Measurements from ENCODE around the gene MVB12A. TPM values are rescaled to one million over a fixed set of nuclear protein-coding genes. Genes with fewer than 3 reads are reported as not detected.
A peak's percentile ranks its signal among the peaks of the same experiment; 100 is the strongest.

MVB12A gene
- total and polyA plus RNA-seq, 9 of the 15 experiments (the other 6 are each of a cell fraction or from before 2014, with no cell fraction given), result 1.2 to 46.2 (median 22.4) TPM

GRCh38 chr19:17398902-17399527 is 20.8 kb upstream of the MVB12A start (continued):
- TF ChIP-seq, protein P1, sequence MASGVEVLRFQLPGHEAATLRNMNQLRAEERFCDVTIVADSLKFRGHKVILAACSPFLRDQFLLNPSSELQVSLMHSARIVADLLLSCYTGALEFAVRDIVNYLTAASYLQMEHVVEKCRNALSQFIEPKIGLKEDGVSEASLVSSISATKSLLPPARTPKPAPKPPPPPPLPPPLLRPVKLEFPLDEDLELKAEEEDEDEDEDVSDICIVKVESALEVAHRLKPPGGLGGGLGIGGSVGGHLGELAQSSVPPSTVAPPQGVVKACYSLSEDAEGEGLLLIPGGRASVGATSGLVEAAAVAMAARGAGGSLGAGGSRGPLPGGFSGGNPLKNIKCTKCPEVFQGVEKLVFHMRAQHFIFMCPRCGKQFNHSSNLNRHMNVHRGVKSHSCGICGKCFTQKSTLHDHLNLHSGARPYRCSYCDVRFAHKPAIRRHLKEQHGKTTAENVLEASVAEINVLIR (CRISPR knock-in tag; IDR thresholded peaks at IDR 0.05), result no peak
- TF ChIP-seq JUND (IDR thresholded peaks at IDR 0.05; ENCODE audit: borderline replicate concordance, low read depth, low read length), result peak; percentile 26; the same call in 1 of the 2 replicates
- no peak for TF ChIP-seq JUND (tag; IDR thresholded peaks at IDR 0.05; ENCODE audit: borderline replicate concordance, low read depth, low read length)
- no peak for TF ChIP-seq ZNF512 (tag; IDR thresholded peaks at IDR 0.05)
- TF ChIP-seq FOXJ2 (tag; IDR thresholded peaks at IDR 0.05), result no peak
- no peak for TF ChIP-seq FOXK1 (CRISPR knock-in tag; IDR thresholded peaks at IDR 0.05; ENCODE audit: borderline replicate concordance)
- no peak for TF ChIP-seq NEUROD1 (IDR thresholded peaks at IDR 0.05; ENCODE audit: borderline replicate concordance, low read depth, low read length, partially characterized antibody)
- TF ChIP-seq TAF15 (IDR thresholded peaks at IDR 0.05; ENCODE audit: low read depth, low read length), result no peak
- TF ChIP-seq ZNF41 (CRISPR knock-in tag; conservative IDR thresholded peaks at IDR 0.05), result no peak
- no peak for TF ChIP-seq NCOR1 (IDR thresholded peaks at IDR 0.05)
- no peak for TF ChIP-seq YBX1 (IDR thresholded peaks at IDR 0.05)
- no peak for TF ChIP-seq ZBTB1 (CRISPR knock-in tag; IDR thresholded peaks at IDR 0.05; ENCODE audit: borderline replicate concordance, low read depth)
- TF ChIP-seq MEIS2 (IDR thresholded peaks at IDR 0.05; ENCODE audit: partially characterized antibody), result no peak
- TF ChIP-seq, protein P2, sequence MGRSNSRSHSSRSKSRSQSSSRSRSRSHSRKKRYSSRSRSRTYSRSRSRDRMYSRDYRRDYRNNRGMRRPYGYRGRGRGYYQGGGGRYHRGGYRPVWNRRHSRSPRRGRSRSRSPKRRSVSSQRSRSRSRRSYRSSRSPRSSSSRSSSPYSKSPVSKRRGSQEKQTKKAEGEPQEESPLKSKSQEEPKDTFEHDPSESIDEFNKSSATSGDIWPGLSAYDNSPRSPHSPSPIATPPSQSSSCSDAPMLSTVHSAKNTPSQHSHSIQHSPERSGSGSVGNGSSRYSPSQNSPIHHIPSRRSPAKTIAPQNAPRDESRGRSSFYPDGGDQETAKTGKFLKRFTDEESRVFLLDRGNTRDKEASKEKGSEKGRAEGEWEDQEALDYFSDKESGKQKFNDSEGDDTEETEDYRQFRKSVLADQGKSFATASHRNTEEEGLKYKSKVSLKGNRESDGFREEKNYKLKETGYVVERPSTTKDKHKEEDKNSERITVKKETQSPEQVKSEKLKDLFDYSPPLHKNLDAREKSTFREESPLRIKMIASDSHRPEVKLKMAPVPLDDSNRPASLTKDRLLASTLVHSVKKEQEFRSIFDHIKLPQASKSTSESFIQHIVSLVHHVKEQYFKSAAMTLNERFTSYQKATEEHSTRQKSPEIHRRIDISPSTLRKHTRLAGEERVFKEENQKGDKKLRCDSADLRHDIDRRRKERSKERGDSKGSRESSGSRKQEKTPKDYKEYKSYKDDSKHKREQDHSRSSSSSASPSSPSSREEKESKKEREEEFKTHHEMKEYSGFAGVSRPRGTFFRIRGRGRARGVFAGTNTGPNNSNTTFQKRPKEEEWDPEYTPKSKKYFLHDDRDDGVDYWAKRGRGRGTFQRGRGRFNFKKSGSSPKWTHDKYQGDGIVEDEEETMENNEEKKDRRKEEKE (IDR thresholded peaks at IDR 0.05; ENCODE audit: borderline replicate concordance in 1 of 2, control insufficient read depth in 1 of 2, low read depth in 2 of 2, low read length in 1 of 2), result no peak
- no peak for TF ChIP-seq TGIF2 (CRISPR knock-in tag; IDR thresholded peaks at IDR 0.05)
- TF ChIP-seq, protein P3, sequence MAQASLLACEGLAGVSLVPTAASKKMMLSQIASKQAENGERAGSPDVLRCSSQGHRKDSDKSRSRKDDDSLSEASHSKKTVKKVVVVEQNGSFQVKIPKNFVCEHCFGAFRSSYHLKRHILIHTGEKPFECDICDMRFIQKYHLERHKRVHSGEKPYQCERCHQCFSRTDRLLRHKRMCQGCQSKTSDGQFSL (CRISPR knock-in tag; IDR thresholded peaks at IDR 0.05), result no peak
- TF ChIP-seq, protein P3 (tag; IDR thresholded peaks at IDR 0.05), result peak in 1 of 2 experiments; percentile 65; a peak in 2 of 4 replicates
- 0 out of 2 replicates have a peak, but pooled peaks have one; percentile 22 for TF ChIP-seq TEAD4 (IDR thresholded peaks at IDR 0.05; ENCODE audit: low read length)
- no peak for TF ChIP-seq TEAD4 (CRISPR knock-in tag; IDR thresholded peaks at IDR 0.05; ENCODE audit: borderline replicate concordance)
- no peak for TF ChIP-seq ZEB2 (IDR thresholded peaks at IDR 0.05)
